Astrocyte (in vitro differentiated cells and primary cell): ENCODE results near the gene PIGW. TPM values are rescaled to one million over a fixed set of nuclear protein-coding genes. Genes with fewer than 3 reads are reported as not detected.

ENCODE experiments used
- DNase-seq: peaks from one replicate; pipeline ENCODE4 v3.0.0-alpha.2; 2010; ENCODE audit warnings: low read depth
- FAIRE-seq: peaks from 2 replicates; lab custom pipeline; 2011; peaks lifted over from hg19 to GRCh38; lab: Jason Lieb, UNC
- H2AFZ ChIP-seq: 2 replicates; pipeline ENCODE4 v1.6.0; 2012; ENCODE audit warnings: low read depth, low read length, inconsistent platforms
- H3K27ac ChIP-seq: 2 replicates; pipeline ENCODE4 v1.5.1; 2011; ENCODE audit warnings: low read depth, low read length, inconsistent platforms
- H3K27me3 ChIP-seq: 2 replicates; pipeline ENCODE4 v1.6.0; 2011; ENCODE audit warnings: low read length, inconsistent platforms; ENCODE audit not compliant: insufficient read depth
- H3K36me3 ChIP-seq: 2 replicates; pipeline ENCODE4 v1.5.1; 2011; ENCODE audit warnings: low read length, inconsistent platforms; ENCODE audit not compliant: insufficient read depth
- H3K4me1 ChIP-seq: 2 replicates; pipeline ENCODE4 v1.5.1; 2011; ENCODE audit warnings: low read length, inconsistent platforms; ENCODE audit not compliant: insufficient read depth
- H3K4me2 ChIP-seq: 2 replicates; pipeline ENCODE4 v1.6.0; 2012; ENCODE audit warnings: low read length, inconsistent platforms
- H3K4me3 ChIP-seq: 2 replicates; pipeline ENCODE4 v1.5.1; 2011; ENCODE audit warnings: low read depth, mild to moderate bottlenecking, low read length, inconsistent platforms; ENCODE audit not compliant: insufficient read depth
- H3K79me2 ChIP-seq: 2 replicates; pipeline ENCODE4 v1.6.0; 2012; ENCODE audit warnings: mild to moderate bottlenecking, low read length, inconsistent platforms; ENCODE audit not compliant: insufficient read depth
- H3K9ac ChIP-seq: 2 replicates; pipeline ENCODE4 v1.6.0; 2012; ENCODE audit warnings: mild to moderate bottlenecking, low read length, inconsistent platforms
- H3K9me3 ChIP-seq: 2 replicates; pipeline ENCODE4 v1.5.1; 2012; ENCODE audit warnings: low read depth, mild to moderate bottlenecking, low read length, inconsistent platforms; ENCODE audit not compliant: insufficient read depth
- H4K20me1 ChIP-seq: 2 replicates; pipeline ENCODE4 v1.6.0; 2012; ENCODE audit warnings: low read length, inconsistent platforms; ENCODE audit not compliant: insufficient read depth
- H3K27ac Mint-ChIP-seq: one replicate; pipeline ENCODE4 v1.8.0; 2021; ENCODE audit warnings: mild to moderate bottlenecking, mixed read lengths; ENCODE audit not compliant: unreplicated experiment
- H3K27me3 Mint-ChIP-seq: one replicate; pipeline ENCODE4 v1.8.0; 2021; ENCODE audit warnings: low read depth, mixed read lengths; ENCODE audit not compliant: unreplicated experiment
- H3K36me3 Mint-ChIP-seq: one replicate; pipeline ENCODE4 v1.8.0; 2021; ENCODE audit warnings: low read depth, mixed read lengths; ENCODE audit not compliant: unreplicated experiment
- H3K4me1 Mint-ChIP-seq: one replicate; pipeline ENCODE4 v1.8.0; 2021; ENCODE audit warnings: low read depth, mixed read lengths; ENCODE audit not compliant: unreplicated experiment
- H3K4me3 Mint-ChIP-seq: one replicate; pipeline ENCODE4 v1.8.0; 2021; ENCODE audit warnings: mild to moderate bottlenecking, moderate library complexity, mixed read lengths; ENCODE audit not compliant: unreplicated experiment
- H3K9me3 Mint-ChIP-seq: one replicate; pipeline ENCODE4 v1.8.0; 2021; ENCODE audit warnings: mild to moderate bottlenecking, mixed read lengths; ENCODE audit not compliant: unreplicated experiment
- EZH2 ChIP-seq: IDR thresholded peaks from 2 replicates; pipeline ENCODE4 v1.6.1; 2012; ENCODE audit warnings: mild to moderate bottlenecking, low read length, inconsistent platforms; ENCODE audit not compliant: insufficient read depth
- total RNA-seq: library from RNA; stranded (reverse); gene quantifications from 2 replicates; pipeline ENCODE4 v1.2.1, GENCODE V29; 2021
- TF ChIP-seq, protein P1 (sequence below): IDR thresholded peaks from 2 replicates; pipeline ENCODE4 v1.5.1; 2011; ENCODE audit warnings: low read depth, mild to moderate bottlenecking, inconsistent platforms, low read length, moderate library complexity; ENCODE audit not compliant: insufficient read depth

Gene PIGW
- total RNA-seq, 1 donor from 2014 or later = 8.4 TPM

DNA sequence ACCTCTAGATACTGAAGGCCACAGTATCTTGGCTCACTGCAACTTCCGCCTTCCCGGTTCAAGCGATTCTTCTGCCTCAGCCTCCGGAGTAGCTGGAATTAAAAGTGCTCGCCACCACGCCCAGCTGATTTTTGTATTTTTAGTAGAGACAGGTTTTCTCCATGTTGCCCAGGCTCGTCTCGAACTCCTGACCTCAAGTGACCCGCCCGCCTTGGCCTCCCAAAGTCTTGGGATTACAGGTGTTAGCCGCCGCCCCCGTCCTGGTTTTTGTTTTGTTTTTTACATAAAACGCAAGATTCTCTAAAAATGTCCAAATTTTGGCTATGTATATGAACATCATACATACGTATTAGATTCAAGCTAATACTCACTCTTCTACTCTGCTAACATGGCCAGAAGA, 8.0 kb downstream of the PIGW start:
- no peaks in the 10 kb centered on the region for H3K9me3 Mint-ChIP-seq
- Histone ChIP-seq H3K36me3 (peaks cover 7% of the 10 kb centered on the region), H3K4me1 (peaks cover 6% of the 10 kb centered on the region), H3K4me3 (no peak overlapping the region), H3K9ac (no peak overlapping the region), H3K4me2 (no peak overlapping the region), H3K9me3 (no peaks in the 10 kb centered on the region), H2AFZ (no peak overlapping the region), H4K20me1 (peaks cover 22% of the 10 kb centered on the region), H3K27me3 (no peaks in the 10 kb centered on the region), H3K27ac (no peak overlapping the region), H3K79me2 (peaks cover 55% of the 10 kb centered on the region)
- H3K27me3 Mint-ChIP-seq = no peaks in the 10 kb centered on the region
- no peak for DNase-seq
- H3K4me3 Mint-ChIP-seq = peak overlapping the region; percentile 93
- peaks cover 5% of the 10 kb centered on the region for H3K36me3 Mint-ChIP-seq
- H3K27ac Mint-ChIP-seq = no peak overlapping the region
- TF ChIP-seq, protein P1, sequence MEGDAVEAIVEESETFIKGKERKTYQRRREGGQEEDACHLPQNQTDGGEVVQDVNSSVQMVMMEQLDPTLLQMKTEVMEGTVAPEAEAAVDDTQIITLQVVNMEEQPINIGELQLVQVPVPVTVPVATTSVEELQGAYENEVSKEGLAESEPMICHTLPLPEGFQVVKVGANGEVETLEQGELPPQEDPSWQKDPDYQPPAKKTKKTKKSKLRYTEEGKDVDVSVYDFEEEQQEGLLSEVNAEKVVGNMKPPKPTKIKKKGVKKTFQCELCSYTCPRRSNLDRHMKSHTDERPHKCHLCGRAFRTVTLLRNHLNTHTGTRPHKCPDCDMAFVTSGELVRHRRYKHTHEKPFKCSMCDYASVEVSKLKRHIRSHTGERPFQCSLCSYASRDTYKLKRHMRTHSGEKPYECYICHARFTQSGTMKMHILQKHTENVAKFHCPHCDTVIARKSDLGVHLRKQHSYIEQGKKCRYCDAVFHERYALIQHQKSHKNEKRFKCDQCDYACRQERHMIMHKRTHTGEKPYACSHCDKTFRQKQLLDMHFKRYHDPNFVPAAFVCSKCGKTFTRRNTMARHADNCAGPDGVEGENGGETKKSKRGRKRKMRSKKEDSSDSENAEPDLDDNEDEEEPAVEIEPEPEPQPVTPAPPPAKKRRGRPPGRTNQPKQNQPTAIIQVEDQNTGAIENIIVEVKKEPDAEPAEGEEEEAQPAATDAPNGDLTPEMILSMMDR = no peak
- TF ChIP-seq EZH2 = no peak
- FAIRE-seq = no peak
- peaks cover 3% of the 10 kb centered on the region for H3K4me1 Mint-ChIP-seq

DNA sequence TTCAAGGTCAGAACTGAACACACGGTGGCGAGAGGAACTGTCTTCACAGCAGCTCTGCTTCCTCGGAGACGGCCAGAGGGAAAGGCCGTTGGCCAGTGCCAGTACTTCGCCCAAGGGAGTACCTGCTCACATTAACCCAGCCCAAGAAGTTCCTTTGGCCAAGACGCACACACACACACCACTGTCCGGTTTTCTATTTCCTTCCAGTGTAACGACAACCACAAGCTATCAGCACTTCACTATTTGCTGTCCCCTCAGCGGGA, 9.2 kb downstream of the PIGW start:
- peaks cover 9% of the 10 kb centered on the region for H3K4me1 ChIP-seq
- peaks cover 33% of the 10 kb centered on the region for H4K20me1 ChIP-seq
- no peaks in the 10 kb centered on the region for H3K27me3 ChIP-seq
- H2AFZ ChIP-seq = peak overlapping the region; percentile 94
- Mint-ChIP-seq H3K4me1 (peaks cover 13% of the 10 kb centered on the region), H3K36me3 (peaks cover 5% of the 10 kb centered on the region), H3K27ac (peak overlapping the region; percentile 97), H3K4me3 (peak overlapping the region; percentile 93), H3K27me3 (no peaks in the 10 kb centered on the region), H3K9me3 (no peaks in the 10 kb centered on the region)
- no peaks in the 10 kb centered on the region for H3K36me3 ChIP-seq
- no peaks in the 10 kb centered on the region for H3K9me3 ChIP-seq
- no peak for FAIRE-seq
- DNase-seq = peak; percentile 47
- TF ChIP-seq, protein P1 = no peak
- TF ChIP-seq EZH2 = no peak
- H3K9ac ChIP-seq = peak overlapping the region; percentile 99
- peaks cover 60% of the 10 kb centered on the region for H3K79me2 ChIP-seq
- H3K4me3 ChIP-seq = peak overlapping the region; percentile 90
- peak overlapping the region; percentile 86 for H3K4me2 ChIP-seq
- H3K27ac ChIP-seq = peak overlapping the region; percentile 98

DNA sequence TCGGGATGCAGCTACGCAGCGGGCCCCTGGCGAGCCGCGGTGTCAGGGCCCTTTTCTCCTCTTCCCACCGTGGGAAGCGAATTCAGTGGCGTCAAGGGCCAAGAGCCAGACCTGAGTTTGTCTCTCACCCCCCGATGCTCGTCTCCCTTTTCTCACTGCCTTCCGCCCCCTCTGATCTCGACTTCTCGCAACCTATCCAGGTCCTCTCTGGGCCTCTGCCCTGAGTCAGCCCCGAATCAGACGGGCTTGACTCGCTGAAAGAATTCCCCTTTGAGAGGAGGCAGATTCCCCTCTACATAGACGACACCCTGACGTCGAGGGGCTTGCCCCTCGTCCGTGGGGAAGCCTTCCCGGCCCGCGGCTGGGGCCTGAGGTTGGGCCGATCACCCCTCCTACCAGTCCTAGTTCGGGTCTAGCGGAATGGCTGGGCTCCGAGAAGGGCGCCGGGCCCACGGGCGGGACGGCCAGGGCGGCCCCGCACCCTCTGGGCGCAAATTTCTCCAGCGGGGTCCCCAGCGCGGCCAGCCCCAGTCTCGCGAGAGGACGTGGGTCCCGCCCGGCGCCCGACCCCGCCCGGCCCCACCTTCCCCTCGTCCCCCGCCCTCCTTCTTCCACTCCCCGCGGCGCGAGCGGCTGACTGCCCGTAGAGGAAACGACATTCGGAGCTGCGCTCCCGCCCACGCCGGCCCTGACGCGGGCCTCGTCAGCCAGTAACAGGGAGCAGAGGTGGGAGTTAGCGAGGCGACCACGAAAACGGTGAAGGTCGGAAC, 9.7 kb downstream of the PIGW start, which contains the start of gene GGNBP2:
Gene GGNBP2 (plus strand): TSS at position 613 of the 770 bp plus-strand sequence. CDS start 806 bp downstream, outside the sequence.
- no peak for FAIRE-seq
- Histone ChIP-seq H3K79me2 (peaks cover 66% of the 10 kb centered on the region), H4K20me1 (peaks cover 38% of the 10 kb centered on the region)

More for the DNA sequence above, 9.7 kb downstream of the PIGW start, which contains the start of gene GGNBP2:
- H3K9me3 Mint-ChIP-seq = no peaks in the 10 kb centered on the region
- peak within 1 kb of the TSS; percentile 98 for H3K27ac ChIP-seq
- DNase-seq = peak; percentile 90
- H3K36me3 Mint-ChIP-seq = peaks cover 5% of the 10 kb centered on the region
- peak within 1 kb of the TSS; percentile 92 for H3K4me2 ChIP-seq
- peak within 1 kb of the TSS; percentile 99 for H3K9ac ChIP-seq
- peak within 1 kb of the TSS; percentile 94 for H2AFZ ChIP-seq
- peak within 1 kb of the TSS; percentile 93 for H3K4me3 ChIP-seq
- peak within 1 kb of the TSS; percentile 97 for H3K27ac Mint-ChIP-seq
- peaks cover 9% of the 10 kb centered on the region for H3K4me1 ChIP-seq
- no peak for TF ChIP-seq EZH2
- TF ChIP-seq, protein P1 = no peak
- H3K36me3 ChIP-seq = no peaks in the 10 kb centered on the region
- H3K4me3 Mint-ChIP-seq = peak within 1 kb of the TSS; percentile 93
- peaks cover 13% of the 10 kb centered on the region for H3K4me1 Mint-ChIP-seq
- no peaks in the 10 kb centered on the region for H3K27me3 Mint-ChIP-seq
- no peaks in the 10 kb centered on the region for H3K27me3 ChIP-seq
- no peaks in the 10 kb centered on the region for H3K9me3 ChIP-seq
